KOPT-K1 (cell line): ENCODE results near the gene GSTT2.
"Not testable (repeated sequence)": the region's sequence is repeated elsewhere in the genome, so short reads cannot be mapped to it uniquely, and the experiment has no call there.

ENCODE experiments used
- H3K27ac ChIP-seq: fragments of 200-600 bp; sonication (generic); 2 replicates; pipeline ENCODE4 v1.5.1; 2016; ENCODE audit warnings: antibody characterized with exemption, mild to moderate bottlenecking, low read depth, low read length; ENCODE audit not compliant: poor library complexity, severe bottlenecking
- H3K36me3 ChIP-seq: fragments of 200-600 bp; sonication (generic); 2 replicates; pipeline ENCODE4 v1.5.1; 2017; ENCODE audit warnings: antibody characterized with exemption, mild to moderate bottlenecking, low read length, moderate library complexity; ENCODE audit not compliant: insufficient read depth
- H3K9me3 ChIP-seq: fragments of 200-600 bp; sonication (generic); 2 replicates; pipeline ENCODE4 v1.5.1; 2017; ENCODE audit warnings: antibody characterized with exemption, low read length, mild to moderate bottlenecking; ENCODE audit not compliant: insufficient read depth, poor library complexity, severe bottlenecking

Gene GSTT2

DNA sequence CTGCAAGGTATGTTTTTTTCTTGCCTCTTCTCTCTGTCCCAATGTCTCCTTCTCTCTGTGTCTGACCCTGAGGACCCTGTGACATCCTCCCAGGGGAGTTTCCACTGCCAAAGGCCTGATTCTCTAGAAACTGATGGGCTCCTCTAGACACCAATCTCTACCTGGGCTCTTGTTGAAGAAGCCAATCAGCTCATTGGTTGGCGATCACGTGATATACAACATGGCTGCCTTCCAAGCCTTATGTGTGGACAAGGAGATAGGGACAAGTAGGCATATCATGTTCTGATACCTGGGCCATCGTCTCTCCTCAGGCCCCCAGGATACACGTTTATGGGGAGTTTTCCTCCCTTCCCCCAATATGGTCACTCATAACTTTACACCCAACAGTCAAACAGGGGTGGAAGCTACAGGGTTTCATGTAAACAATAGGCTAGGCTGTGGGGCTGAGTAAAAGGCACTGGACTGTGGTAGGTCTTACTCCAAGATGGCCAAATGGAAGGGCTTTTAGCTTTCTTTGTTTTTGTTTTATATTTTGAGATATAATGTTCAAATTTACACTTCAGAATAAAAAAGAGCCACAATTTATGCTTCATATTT, 13.7 kb downstream of the GSTT2 start:
- not testable (repeated sequence) for H3K36me3 ChIP-seq, H3K9me3 ChIP-seq, H3K27ac ChIP-seq

DNA sequence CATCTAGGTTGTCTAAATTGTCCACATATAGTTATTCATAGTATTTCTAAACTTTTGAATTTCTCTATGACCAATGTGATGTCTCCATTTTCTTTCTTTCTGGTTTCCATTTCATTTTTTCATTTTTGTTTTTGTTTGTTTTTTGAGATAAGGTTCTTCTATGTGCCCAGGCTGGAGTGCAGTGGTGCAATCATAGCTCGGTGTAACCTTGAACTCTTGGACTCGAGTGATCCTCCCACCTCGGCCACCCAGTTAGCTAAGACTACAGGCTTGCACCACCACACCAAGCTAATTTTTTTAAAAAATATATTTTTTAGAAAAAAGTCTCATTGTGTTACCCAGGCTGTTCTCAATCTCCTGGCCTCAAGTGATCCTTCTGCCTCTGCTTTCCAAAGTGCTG, 17.2 kb downstream of the GSTT2 start:
- Histone ChIP-seq H3K36me3 (no peaks in the 10 kb centered on the region), H3K9me3 (no peaks in the 10 kb centered on the region), H3K27ac (no peak overlapping the region)

DNA sequence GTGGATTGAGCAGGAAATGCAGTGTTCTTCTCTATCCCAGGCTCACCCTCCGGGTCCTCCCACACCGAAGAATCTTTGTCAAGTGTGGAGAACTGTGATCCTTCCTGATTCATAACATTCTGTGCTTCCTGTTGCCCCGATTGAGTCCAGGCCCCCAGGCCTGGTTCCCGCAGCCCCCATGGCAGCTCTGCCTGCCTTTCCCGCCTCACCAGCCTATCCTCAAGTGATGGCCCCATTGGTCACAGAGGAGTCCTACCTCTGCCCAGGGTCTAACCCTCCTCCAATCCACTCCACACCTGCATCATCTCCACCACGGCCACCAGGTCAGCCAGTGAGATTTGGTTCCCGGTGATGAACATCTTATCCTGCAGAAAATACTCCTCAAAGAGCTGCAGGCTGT, 19.8 kb downstream of the GSTT2 start:
- not testable (repeated sequence) for H3K36me3 ChIP-seq, H3K9me3 ChIP-seq, H3K27ac ChIP-seq

DNA sequence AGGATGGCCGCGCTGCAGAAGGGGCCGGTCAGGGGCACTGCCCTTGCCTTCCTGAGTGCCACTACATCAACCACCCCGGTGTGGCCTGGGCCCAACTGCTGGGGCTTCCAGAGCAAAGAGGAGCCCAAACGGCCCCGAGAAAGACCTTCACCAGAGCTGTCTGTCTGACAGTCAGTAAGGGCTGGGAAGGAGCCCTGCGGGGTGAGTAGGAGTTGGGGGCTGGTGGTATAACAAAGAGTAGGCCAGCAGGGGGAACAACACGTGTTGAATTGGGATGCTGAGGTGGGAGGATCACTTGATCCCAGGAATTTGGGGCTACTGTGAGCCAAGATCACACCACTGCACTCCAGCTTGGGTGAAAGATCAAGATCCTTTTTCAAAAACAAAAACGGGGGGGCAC, 21.4 kb downstream of the GSTT2 start:
- H3K36me3 ChIP-seq: no peaks in the 10 kb centered on the region
- H3K9me3 ChIP-seq: no peaks in the 10 kb centered on the region
- no peak overlapping the region for H3K27ac ChIP-seq

DNA sequence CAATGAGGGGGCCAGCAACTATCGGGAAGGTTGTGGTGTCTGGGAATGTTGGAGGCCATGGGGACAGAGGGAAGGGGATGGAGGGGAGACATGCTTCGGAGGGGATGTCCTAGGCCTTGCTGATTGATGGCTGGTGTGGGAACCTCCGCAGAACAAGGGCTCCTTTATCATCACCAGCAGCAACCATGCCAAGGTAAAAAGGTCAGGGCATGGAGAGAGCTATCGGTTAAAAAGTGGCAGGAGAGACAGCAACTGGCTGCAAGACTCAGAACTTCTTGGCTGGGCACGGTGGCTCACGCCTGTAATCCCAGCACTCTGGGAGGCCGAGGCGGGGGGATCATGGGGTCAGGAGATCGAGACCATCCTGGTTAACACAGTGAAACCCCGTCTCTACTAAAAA, 22.3 kb downstream of the GSTT2 start:
- no peaks in the 10 kb centered on the region for H3K9me3 ChIP-seq
- no peaks in the 10 kb centered on the region for H3K36me3 ChIP-seq
- no peak overlapping the region for H3K27ac ChIP-seq

DNA sequence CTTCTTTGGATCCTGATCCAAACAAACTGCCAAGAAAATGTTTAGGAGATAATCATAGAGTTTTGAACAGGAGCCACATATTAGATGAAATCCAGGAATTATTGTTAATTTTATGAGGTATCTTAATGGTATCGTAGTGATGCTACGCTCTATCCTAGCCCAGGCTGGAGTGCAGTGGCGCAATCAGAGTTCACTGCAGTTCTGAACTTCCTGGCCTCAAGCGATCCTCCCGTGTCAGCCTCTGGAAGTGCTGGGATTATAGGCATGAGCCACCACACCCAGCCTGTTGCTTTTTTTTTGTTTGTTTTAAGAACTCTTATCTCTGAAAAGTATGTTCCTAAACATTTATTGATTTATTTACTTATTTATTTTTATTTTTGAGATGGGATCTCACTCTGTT, 22.9 kb downstream of the GSTT2 start:
- H3K9me3 ChIP-seq: no peaks in the 10 kb centered on the region
- no peak overlapping the region for H3K27ac ChIP-seq
- H3K36me3 ChIP-seq: no peaks in the 10 kb centered on the region

DNA sequence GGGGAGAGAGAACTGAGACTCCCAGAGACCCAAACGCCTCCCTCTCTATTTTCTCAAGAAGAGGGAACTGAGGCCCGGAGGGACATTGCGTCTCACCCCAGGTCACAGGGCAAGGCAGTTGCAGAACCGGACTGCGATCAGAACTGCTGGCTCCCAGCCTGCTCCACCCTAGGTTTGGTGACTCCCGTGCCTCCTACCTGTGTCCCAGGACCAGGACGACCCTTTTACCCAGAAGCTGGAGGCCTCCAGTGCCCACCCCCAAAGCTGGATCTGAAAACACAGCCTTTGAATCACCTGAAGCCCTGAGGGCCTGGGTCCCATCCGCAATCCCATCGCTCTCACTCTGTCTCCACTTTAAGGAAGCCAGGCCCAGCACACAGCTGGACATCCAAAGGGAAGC, 24.0 kb downstream of the GSTT2 start:
- Histone ChIP-seq H3K9me3 (no peaks in the 10 kb centered on the region), H3K27ac (no peak overlapping the region), H3K36me3 (no peaks in the 10 kb centered on the region)

DNA sequence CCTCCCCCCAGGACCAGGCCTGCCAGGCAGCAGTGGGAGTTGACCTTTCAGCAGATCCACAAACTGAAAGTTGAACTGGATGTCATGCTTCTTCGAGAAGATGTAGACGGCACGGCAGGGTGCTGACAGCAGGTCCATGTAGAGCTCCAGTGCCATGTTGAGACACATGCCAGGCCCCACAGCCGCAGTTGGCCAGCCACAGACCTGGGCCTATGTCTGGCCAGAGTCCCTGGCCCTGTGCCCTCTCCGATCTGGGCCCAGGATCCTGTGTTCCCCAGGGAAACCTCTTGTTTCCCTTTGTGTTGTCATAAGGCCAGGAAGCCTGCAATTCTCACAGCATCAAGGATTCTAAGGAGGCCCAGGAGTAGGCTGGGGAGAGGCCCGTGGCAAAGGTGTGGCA, 25.3 kb downstream of the GSTT2 start, which contains the start of gene GSTT4:
TSS of gene GSTT4 (minus strand) at position 253 of the 400 bp plus-strand sequence. CDS start at position 156, 97 bp downstream.
- H3K9me3 ChIP-seq: peaks cover 3% of the 10 kb centered on the region
- H3K36me3 ChIP-seq: no peaks in the 10 kb centered on the region
- H3K27ac ChIP-seq: no peak within 1 kb of the TSS

DNA sequence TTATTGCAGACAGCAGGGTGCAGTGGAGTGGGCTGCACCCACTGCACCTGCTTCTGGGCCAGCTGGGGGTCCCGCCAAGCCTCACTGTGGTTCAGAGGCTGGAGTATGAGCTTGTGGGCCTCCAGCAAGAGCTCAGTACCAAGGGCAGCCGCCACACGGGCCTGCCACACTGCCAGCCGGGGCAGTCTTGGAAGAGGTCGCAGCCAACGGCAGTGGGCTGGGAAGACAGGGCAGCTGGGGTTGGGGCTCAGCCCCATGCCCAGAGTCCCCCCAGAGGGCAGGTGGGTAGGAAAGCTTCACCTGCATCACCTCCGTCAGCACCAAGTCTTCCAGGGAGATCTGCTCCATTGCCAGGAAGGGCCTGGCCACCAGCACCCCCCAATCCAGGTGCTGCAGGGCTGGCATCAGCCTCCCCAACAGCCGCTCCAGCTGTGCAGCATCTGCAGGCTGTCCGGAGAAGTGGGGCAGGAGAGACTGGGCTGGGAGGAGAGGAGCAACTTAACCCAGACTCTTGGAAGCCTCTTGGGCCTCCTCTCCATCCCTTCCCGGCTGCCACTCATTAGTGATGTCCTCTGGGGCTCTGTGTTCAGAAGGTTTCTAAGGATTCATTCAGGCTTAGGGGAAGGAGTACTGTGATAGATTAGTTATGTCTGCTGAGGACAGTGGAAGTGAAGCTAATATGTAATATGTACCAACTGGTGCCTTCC, 26.4 kb downstream of the GSTT2 start:
- Histone ChIP-seq H3K9me3 (peaks cover 3% of the 10 kb centered on the region), H3K36me3 (no peaks in the 10 kb centered on the region), H3K27ac (no peak overlapping the region)

DNA sequence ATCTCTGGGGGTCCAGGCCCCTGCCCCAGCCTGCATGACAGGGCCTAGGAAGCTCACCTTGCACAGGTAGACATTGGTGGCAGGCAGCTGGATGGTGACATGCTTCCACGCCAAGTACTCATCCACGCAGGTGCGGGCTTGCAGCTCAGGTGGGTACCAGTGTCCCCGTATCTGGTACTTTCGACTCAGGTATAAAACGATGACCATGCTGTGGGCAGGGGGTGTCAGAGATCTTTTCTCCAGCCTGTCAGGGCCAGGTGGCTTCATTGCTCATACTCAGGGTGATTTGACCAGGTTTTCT, 26.9 kb downstream of the GSTT2 start:
- Histone ChIP-seq H3K9me3 (peaks cover 3% of the 10 kb centered on the region), H3K27ac (no peak overlapping the region), H3K36me3 (no peaks in the 10 kb centered on the region)

DNA sequence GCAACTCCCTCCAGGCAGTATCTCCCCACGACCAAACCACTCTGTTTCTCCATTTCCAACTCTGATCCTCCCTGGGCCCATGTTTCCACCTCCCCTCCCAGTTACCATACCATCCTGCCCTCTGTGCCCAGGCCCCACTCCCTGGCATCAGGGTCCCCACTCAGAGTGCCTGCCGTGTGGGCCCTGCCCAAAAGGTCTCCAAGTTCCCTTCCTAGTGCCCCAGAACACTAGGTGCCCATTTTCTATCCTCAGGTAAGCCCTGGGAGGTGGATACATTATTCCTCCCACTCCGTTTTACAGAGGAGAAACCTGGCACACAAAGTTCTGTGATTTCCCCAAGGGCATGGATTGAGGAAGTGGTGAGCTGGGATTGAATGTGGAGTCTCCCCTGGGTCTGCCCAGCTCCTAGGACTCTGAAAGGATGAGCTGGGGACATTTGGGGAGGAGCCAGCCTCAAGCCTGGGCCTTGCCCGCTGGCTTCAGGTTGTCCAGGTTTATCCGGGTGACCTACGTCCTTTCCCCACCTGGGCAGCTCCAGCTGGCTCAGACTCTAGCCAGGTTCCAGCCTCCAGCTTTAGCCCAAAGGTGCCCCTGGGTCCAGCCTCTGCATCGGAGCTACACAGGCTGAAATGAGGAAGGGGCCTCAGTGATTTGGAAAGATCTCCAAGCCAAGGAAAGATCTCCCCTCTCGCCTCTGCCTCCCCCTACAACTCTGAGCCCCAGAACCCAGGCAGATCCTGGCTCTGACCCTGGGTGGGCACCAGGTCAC, 27.5 kb downstream of the GSTT2 start:
- peaks cover 3% of the 10 kb centered on the region for H3K9me3 ChIP-seq
- no peaks in the 10 kb centered on the region for H3K36me3 ChIP-seq
- no peak overlapping the region for H3K27ac ChIP-seq

DNA sequence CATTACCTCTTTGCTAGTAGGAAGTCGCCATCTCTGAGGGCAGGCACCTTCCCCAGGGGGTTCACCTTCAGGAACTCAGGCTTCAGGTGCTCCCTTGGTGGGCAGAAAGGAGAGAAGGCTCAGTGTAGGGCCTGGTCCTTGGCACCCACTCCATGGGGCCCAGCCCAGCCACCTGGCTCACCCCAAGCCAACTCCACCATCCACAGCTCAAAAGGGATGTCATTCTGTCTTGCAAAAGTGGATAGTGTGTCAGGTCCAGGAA, 28.0 kb downstream of the GSTT2 start:
- Histone ChIP-seq H3K9me3 (peaks cover 3% of the 10 kb centered on the region), H3K27ac (no peak overlapping the region), H3K36me3 (no peaks in the 10 kb centered on the region)

DNA sequence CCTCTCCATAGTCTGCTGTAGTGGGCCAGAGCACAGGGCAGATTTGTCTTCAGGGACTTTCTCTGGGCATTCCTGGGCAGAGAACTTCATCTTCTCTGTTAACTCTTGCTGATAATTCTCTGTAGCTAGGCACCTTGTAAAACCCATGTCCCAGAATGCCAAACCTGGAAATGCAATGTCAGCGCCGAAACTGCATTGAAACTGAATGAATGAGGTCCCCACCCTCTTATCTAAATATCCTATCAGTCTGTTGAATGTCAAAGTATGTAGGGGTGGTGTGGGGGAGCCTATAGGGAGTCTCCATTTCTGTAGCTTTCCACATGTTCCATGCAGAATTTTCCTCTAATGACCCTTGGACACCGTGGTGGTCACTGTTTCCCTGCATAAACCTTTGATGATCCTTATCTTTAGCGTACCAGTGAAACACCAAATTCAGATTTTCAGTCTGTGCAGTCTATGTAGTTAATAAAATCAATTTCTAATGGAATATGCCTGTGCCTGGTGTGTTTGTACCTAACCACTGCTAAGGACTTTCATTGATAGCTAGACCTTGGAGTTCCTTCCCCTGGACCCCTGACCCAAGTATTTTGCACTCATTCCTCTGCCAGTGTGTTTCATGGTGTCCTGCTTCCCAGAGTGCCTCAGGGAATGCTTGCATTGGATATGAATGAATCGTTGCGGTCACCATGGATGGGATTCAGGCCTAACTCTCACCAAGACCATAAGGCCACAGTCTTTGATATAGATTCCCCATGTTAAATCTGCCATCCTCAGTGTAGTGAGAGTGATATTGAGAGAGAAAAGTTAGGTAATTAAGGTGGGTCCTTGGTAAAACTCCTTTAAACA, 28.7 kb downstream of the GSTT2 start:
- Histone ChIP-seq H3K36me3 (0 out of 2 replicates have a peak, but pooled peaks cover 1% of the 10 kb centered on the region), H3K27ac (no peak overlapping the region), H3K9me3 (peaks cover 3% of the 10 kb centered on the region)

DNA sequence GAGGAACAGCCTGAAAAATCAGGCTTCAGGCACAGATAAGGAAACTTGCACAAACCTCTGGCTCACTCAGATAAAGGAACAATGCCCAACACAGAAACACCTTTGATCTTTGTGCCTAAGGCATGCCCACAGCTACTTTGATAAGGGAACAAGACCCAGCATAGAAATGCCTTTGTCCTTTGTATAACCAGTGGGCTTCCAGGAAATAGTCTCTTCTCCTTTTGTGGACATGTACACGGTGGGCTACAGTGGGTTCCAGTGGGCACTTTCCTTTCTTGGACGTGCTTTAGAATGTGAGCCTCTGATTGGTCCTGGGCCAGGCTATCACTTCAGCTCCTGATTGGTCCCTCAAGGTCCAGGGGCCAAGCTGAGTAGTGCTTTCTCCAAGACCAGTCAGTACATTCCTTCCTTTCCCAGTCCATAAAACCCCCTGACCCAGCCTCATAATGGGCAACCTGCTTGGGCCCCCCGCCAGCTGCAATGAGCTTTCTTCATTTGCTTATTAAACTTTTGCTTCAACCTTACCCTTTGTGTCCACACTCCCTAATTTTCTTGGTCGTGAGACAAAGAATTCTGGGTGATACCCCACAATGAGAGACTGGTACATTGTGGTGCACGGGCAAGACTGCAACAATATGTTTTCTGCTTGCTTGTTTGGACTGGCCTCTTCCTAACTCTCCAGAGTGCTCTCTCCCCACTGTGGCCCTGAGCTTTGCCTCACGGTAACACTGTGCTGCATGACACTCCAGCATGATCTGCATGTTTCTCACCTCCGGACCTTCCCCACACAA, 29.5 kb downstream of the GSTT2 start:
- H3K9me3 ChIP-seq: peaks cover 3% of the 10 kb centered on the region
- peaks cover 9% of the 10 kb centered on the region; the same call in 1 of the 2 replicates for H3K36me3 ChIP-seq
- no peak overlapping the region for H3K27ac ChIP-seq
